ENCODE data around the gene CCND2. TPM values are rescaled to one million over a fixed set of nuclear protein-coding genes. Genes with fewer than 3 reads are reported as not detected.

CCND2 gene
- total RNA-seq, 1 experiment from 2014 or later: not detected

- Histone ChIP-seq H3K4me3 (ENCODE audit: low read length) (no peak overlapping the region), H3F3A (ENCODE audit: low read length, unreplicated experiment) (no peaks in the 10 kb centered on the region), H3K27me3 (ENCODE audit: low read length) (peaks cover 63% of the 10 kb centered on the region), H3K9me3 (ENCODE audit: low read length) (no peaks in the 10 kb centered on the region), H3K27ac (ENCODE audit: low read length) (no peak overlapping the region), H3K4me2 (ENCODE audit: low read length) (no peak overlapping the region), H3K9ac (ENCODE audit: low read length) (no peak overlapping the region), H3K9me2 (replicated peaks; ENCODE audit: low read length) (no peaks in the 10 kb centered on the region), H2AFZ (ENCODE audit: low read length) (no peak overlapping the region), H4K20me1 (ENCODE audit: low read length) (no peaks in the 10 kb centered on the region), H3K4me1 (ENCODE audit: insufficient read depth, low read length) (no peaks in the 10 kb centered on the region), H3K79me2 (ENCODE audit: low read length) (no peaks in the 10 kb centered on the region), H3K36me3 (ENCODE audit: low read depth, low read length) (no peaks in the 10 kb centered on the region)
- ChIA-PET POLR2A (ENCODE audit: unreplicated experiment) (no interaction called here), CTCF (interaction anchor here (0.5 kb wide), 1 partner anchor 172 kb away, joined by 5 read pairs; no protein-coding TSS in a partner anchor)
- intact Hi-C loops (cut with micrococcal nuclease): no loop called here
- ATAC-seq (no peak), DNase-seq (no peak)
- BruUV-seq (replicated peaks): no TSS peak
- no peak for TF ChIP-seq EZH2 (IDR thresholded peaks at IDR 0.05; ENCODE audit: low read length, unreplicated experiment)
Measured at GRCh38 chr12:4278329-4279197, 5.0 kb downstream of the CCND2 start.

- H3F3A ChIP-seq (ENCODE audit: low read length, unreplicated experiment): no peaks in the 10 kb centered on the region
- H3K4me3 ChIP-seq (ENCODE audit: low read length): no peak overlapping the region
- no peak for TF ChIP-seq CTCF (conservative IDR thresholded peaks at IDR 0.05; ENCODE audit: low read depth, low read length)
- TF ChIP-seq EZH2 (IDR thresholded peaks at IDR 0.05; ENCODE audit: low read length, unreplicated experiment): no peak
- TF ChIP-seq EZH2phosphoT487 (IDR thresholded peaks at IDR 0.05; ENCODE audit: borderline replicate concordance, low read length): no peak
- no peaks in the 10 kb centered on the region for H3K79me2 ChIP-seq (ENCODE audit: low read length)
- H3K9me3 ChIP-seq (ENCODE audit: low read length): no peaks in the 10 kb centered on the region
- no TSS peak for BruUV-seq (replicated peaks)
- no peak for DNase-seq
- no peak for ATAC-seq
- no peak overlapping the region for H3K27ac ChIP-seq (ENCODE audit: low read length)
- intact Hi-C loops (cut with micrococcal nuclease): no loop called here
- peaks cover 63% of the 10 kb centered on the region for H3K27me3 ChIP-seq (ENCODE audit: low read length)
- ChIA-PET POLR2A (ENCODE audit: unreplicated experiment) (no interaction called here), CTCF (no interaction called here)
- no peak overlapping the region for H3K4me2 ChIP-seq (ENCODE audit: low read length)
- no peaks in the 10 kb centered on the region for H3K4me1 ChIP-seq (ENCODE audit: insufficient read depth, low read length)
- H4K20me1 ChIP-seq (ENCODE audit: low read length): no peaks in the 10 kb centered on the region
- H3K36me3 ChIP-seq (ENCODE audit: low read depth, low read length): no peaks in the 10 kb centered on the region
- no peak overlapping the region for H2AFZ ChIP-seq (ENCODE audit: low read length)
- H3K9ac ChIP-seq (ENCODE audit: low read length): no peak overlapping the region
- H3K9me2 ChIP-seq (replicated peaks; ENCODE audit: low read length): no peaks in the 10 kb centered on the region
Measured at GRCh38 chr12:4279198-4279690, 5.7 kb downstream of the CCND2 start.

- ATAC-seq: no peak
- H3K79me2 ChIP-seq (ENCODE audit: low read length): no peaks in the 10 kb centered on the region
Measured at GRCh38 chr12:4280351-4281163, 7.0 kb downstream of the CCND2 start.

More at GRCh38 chr12:4280351-4281163, 7.0 kb downstream of the CCND2 start:
- Histone ChIP-seq H3K27me3 (ENCODE audit: low read length) (peaks cover 52% of the 10 kb centered on the region), H3K9me3 (ENCODE audit: low read length) (no peaks in the 10 kb centered on the region), H3K36me3 (ENCODE audit: low read depth, low read length) (no peaks in the 10 kb centered on the region), H3F3A (ENCODE audit: low read length, unreplicated experiment) (no peaks in the 10 kb centered on the region), H3K9me2 (replicated peaks; ENCODE audit: low read length) (no peaks in the 10 kb centered on the region), H3K4me3 (ENCODE audit: low read length) (no peak overlapping the region), H3K4me2 (ENCODE audit: low read length) (no peak overlapping the region), H2AFZ (ENCODE audit: low read length) (no peak overlapping the region), H3K4me1 (ENCODE audit: insufficient read depth, low read length) (no peaks in the 10 kb centered on the region), H4K20me1 (ENCODE audit: low read length) (no peaks in the 10 kb centered on the region), H3K9ac (ENCODE audit: low read length) (no peak overlapping the region), H3K27ac (ENCODE audit: low read length) (no peak overlapping the region)
- intact Hi-C loops (cut with micrococcal nuclease): no loop called here
- no peak for TF ChIP-seq EZH2phosphoT487 (IDR thresholded peaks at IDR 0.05; ENCODE audit: borderline replicate concordance, low read length)
- no peak for TF ChIP-seq CTCF (conservative IDR thresholded peaks at IDR 0.05; ENCODE audit: low read depth, low read length)
- no peak for TF ChIP-seq EZH2 (IDR thresholded peaks at IDR 0.05; ENCODE audit: low read length, unreplicated experiment)
- BruUV-seq (replicated peaks): no TSS peak
- DNase-seq: no peak
- POLR2A ChIA-PET (ENCODE audit: unreplicated experiment): no interaction called here
- CTCF ChIA-PET: no interaction called here
